BLaER1 treated with 17β-estradiol and CSF1 and Interleukin-3, amounts not matched to agents 10 nM and 100 nM (cell line): ENCODE data around the gene ICAM5.

Experiments
- H3K27ac ChIP-seq, 11 experiments: shearing (Covaris generic); formaldehyde crosslinking; 2 replicates each; pipeline ENCODE4 v1.8.1; 2022
- H3K27me3 ChIP-seq, 11 experiments: shearing (Covaris generic); formaldehyde crosslinking; 2 replicates each; pipeline ENCODE4 v1.8.1; 2022
- H3K36me3 ChIP-seq, 11 experiments: shearing (Covaris generic); formaldehyde crosslinking; 2 replicates each; pipeline ENCODE4 v1.8.1; 2022
- H3K4me1 ChIP-seq, 10 experiments: shearing (Covaris generic); formaldehyde crosslinking; 2 replicates each; pipeline ENCODE4 v1.8.1; 2022
- H3K4me2 ChIP-seq, 11 experiments: shearing (Covaris generic); formaldehyde crosslinking; 2 replicates each; pipeline ENCODE4 v1.8.1; 2022
- H3K4me3 ChIP-seq, 10 experiments: shearing (Covaris generic); formaldehyde crosslinking; 2 replicates each; pipeline ENCODE4 v1.8.1; 2022
- H3K9ac ChIP-seq, 11 experiments: shearing (Covaris generic); formaldehyde crosslinking; 2 replicates each; pipeline ENCODE4 v1.8.1; 2022
- H3K9me3 ChIP-seq, 11 experiments: shearing (Covaris generic); formaldehyde crosslinking; replicated peaks in 1 of 11; 2 replicates each; pipeline ENCODE4 v1.8.1; 2022
- H4K20me1 ChIP-seq, 11 experiments: shearing (Covaris generic); formaldehyde crosslinking; 2 replicates each; pipeline ENCODE4 v1.8.1; 2022
- Cebpa-rat ChIP-seq, 11 experiments: shearing (Covaris generic); IDR thresholded peaks; 2 replicates each; pipeline ENCODE4 v1.8.1; 2022

Gene ICAM5

DNA sequence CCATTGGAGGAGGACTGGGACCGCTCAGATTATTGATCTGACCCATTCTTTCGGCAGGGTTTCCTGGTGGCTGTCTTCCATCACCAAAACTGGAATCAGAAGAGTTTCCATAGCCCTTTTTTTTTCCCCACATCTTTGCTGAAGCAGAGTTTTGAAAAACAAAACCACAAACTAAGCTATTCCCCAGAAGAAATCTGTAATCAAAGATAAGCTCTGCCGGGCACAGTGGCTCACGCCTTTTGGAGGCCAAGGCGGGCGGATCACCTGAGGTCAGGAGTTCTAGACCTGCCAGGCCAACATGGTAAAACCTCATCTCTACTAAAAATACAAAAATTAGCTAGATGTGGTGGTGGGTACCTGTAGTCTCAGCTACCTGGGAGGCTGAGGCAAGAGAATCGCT lies 23.0 kb upstream of the ICAM5 start:
- Histone ChIP-seq H3K4me1 (peaks cover 22 to 44% (median 29%) of the 10 kb centered on the region in 10 experiments), H3K9me3 (no peaks in the 10 kb centered on the region), H3K36me3 (0 out of 22 replicates have a peak, but pooled peaks cover 0 to 1% (median 0%) of the 10 kb centered on the region in 11 experiments), H4K20me1 (peaks cover 0 to 6% (median 0%) of the 10 kb centered on the region in 11 experiments; a peak in 5 of 22 replicates), H3K27me3 (no peaks in the 10 kb centered on the region), H3K4me2 (no peak overlapping the region), H3K27ac (no peak overlapping the region), H3K9ac (no peak overlapping the region), H3K4me3 (no peak overlapping the region)
- TF ChIP-seq Cebpa-rat (IDR thresholded peaks at IDR 0.05), result no peak

DNA sequence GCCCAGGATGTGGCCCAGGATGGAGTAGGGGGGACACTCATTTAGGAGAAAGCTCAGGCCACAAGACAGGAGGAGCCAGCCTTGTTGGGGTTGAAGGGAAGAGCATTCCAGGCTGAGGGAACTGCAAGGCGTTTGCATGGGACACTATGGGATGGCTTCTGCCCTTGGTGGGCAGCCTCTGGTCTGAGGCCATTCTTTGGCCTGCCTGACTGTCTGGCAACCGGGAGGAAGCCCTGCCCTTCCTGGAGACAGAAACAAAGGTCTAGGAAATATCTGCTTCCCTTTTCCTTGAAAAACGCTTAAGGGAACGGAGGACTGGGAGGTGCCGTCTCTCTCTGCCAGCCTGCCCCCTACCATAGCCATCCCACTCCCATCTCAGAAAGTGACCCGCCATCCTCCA lies 21.7 kb upstream of the ICAM5 start:
- H3K27ac ChIP-seq, result peak overlapping the region in 4 of 11 experiments; percentile 14 to 30 (median 22); a peak in 4 of 22 replicates
- TF ChIP-seq Cebpa-rat (IDR thresholded peaks at IDR 0.05), result no peak
- H3K4me2 ChIP-seq, result peak overlapping the region in 5 of 11 experiments; percentile 24 to 97 (median 89); a peak in 10 of 22 replicates
- H3K4me1 ChIP-seq, result peaks cover 29 to 46% (median 35%) of the 10 kb centered on the region in 10 experiments
- peaks cover 0 to 14% (median 0%) of the 10 kb centered on the region in 11 experiments; a peak in 5 of 22 replicates for H3K36me3 ChIP-seq
- no peaks in the 10 kb centered on the region for H3K27me3 ChIP-seq
- peaks cover 0 to 19% (median 0%) of the 10 kb centered on the region in 11 experiments; a peak in 7 of 22 replicates for H4K20me1 ChIP-seq
- no peaks in the 10 kb centered on the region for H3K9me3 ChIP-seq
- H3K9ac ChIP-seq, result peak overlapping the region in 4 of 11 experiments; percentile 20 to 64 (median 48); a peak in 8 of 22 replicates
- H3K4me3 ChIP-seq, result no peak overlapping the region

DNA sequence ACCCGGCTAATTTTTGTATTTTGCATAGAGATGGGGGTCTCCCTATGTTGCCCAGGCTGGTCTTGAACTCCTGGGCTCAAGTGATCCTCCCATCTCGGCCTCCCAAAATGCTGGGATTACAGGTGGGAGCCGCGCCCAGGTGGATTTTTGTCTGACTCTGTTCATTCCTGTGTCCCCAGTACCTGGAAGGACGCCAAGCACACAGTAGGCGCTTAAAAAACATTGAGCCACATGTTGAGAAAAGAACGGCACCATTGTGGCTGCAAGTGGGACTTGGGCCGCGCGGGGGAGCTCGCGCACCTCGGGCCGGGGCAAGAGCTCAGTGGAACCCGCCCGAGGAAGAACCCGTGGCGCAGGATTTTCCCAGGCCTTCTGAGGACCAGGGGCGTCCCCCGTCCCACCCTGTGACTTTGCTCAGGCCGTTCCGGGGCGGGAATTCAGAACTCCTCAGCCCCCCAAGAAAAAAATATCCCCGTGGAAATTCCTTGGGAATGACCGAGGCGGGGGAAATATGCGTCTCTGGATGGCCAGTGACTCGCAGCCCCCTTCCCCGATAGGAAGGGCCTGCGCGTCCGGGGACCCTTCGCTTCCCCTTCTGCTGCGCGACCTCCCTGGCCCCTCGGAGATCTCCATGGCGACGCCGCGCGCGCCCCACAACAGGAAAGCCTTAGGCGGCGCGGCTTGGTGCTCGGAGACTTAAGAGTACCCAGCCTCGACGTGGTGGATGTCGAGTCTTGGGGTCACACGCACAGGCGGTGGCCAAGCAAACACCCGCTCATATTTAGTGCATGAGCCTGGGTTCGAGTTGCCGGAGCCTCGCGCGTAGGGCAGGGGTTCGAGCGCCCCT lies 20.2 kb upstream of the ICAM5 start:
- TF ChIP-seq Cebpa-rat (IDR thresholded peaks at IDR 0.05), result no peak

DNA sequence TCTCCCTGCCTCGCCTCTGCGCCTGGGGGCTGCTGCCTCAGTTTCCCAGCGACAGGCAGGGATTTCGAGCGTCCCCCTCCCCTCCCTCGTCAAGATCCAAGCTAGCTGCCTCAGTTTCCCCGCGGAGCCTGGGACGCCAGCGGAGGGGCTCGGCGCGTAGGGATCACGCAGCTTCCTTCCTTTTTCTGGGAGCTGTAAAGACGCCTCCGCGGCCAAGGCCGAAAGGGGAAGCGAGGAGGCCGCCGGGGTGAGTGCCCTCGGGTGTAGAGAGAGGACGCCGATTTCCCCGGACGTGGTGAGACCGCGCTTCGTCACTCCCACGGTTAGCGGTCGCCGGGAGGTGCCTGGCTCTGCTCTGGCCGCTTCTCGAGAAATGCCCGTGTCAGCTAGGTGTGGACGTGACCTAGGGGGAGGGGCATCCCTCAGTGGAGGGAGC lies 19.6 kb upstream of the ICAM5 start:
- no peaks in the 10 kb centered on the region for H3K9me3 ChIP-seq
- peak overlapping the region; percentile 52 to 81 (median 62) for H3K4me3 ChIP-seq
- H3K4me2 ChIP-seq, result peak overlapping the region; percentile 83 to 98 (median 93)
- peaks cover 0 to 41% (median 5%) of the 10 kb centered on the region in 11 experiments; a peak in 9 of 22 replicates for H4K20me1 ChIP-seq
- no peak for TF ChIP-seq Cebpa-rat (IDR thresholded peaks at IDR 0.05)
- peaks cover 5 to 34% (median 11%) of the 10 kb centered on the region in 11 experiments; a peak in 18 of 22 replicates for H3K36me3 ChIP-seq
- H3K27ac ChIP-seq, result peak overlapping the region; percentile 66 to 99 (median 86)
- H3K27me3 ChIP-seq, result no peaks in the 10 kb centered on the region
- peak overlapping the region; percentile 70 to 96 (median 79) for H3K9ac ChIP-seq
- H3K4me1 ChIP-seq, result peaks cover 28 to 67% (median 43%) of the 10 kb centered on the region in 10 experiments

More for the DNA sequence above, 20.2 kb upstream of the ICAM5 start:
- Histone ChIP-seq H3K9ac (peak overlapping the region; percentile 70 to 96 (median 79)), H3K27ac (peak overlapping the region; percentile 66 to 99 (median 86)), H4K20me1 (peaks cover 0 to 34% (median 0%) of the 10 kb centered on the region in 11 experiments; a peak in 9 of 22 replicates), H3K4me2 (peak overlapping the region; percentile 83 to 98 (median 93)), H3K9me3 (no peaks in the 10 kb centered on the region), H3K36me3 (peaks cover 0 to 28% (median 4%) of the 10 kb centered on the region in 11 experiments; a peak in 14 of 22 replicates), H3K4me1 (peaks cover 28 to 61% (median 42%) of the 10 kb centered on the region in 10 experiments), H3K27me3 (no peaks in the 10 kb centered on the region), H3K4me3 (peak overlapping the region; percentile 52 to 81 (median 62))

DNA sequence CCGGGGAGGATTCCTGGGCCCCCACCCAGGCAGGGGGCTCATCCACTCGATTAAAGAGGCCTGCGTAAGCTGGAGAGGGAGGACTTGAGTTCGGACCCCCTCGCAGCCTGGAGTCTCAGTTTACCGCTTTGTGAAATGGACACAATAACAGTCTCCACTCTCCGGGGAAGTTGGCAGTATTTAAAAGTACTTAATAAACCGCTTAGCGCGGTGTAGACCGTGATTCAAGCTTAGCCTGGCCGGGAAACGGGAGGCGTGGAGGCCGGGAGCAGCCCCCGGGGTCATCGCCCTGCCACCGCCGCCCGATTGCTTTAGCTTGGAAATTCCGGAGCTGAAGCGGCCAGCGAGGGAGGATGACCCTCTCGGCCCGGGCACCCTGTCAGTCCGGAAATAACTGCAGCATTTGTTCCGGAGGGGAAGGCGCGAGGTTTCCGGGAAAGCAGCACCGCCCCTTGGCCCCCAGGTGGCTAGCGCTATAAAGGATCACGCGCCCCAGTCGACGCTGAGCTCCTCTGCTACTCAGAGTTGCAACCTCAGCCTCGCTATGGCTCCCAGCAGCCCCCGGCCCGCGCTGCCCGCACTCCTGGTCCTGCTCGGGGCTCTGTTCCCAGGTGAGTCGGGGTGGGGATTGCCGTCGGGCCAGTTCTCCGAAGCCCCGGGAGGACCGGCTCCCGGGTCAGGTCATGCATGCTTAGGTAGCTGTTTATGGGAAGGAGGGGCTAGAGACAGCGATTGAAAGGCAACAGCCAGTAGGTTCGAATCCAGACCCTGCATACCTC lies 18.9 kb upstream of the ICAM5 start, which contains the start of gene ICAM1:
TSS of gene ICAM1 (plus strand) at position 505 of the 779 bp plus-strand sequence. CDS start at position 545, 40 bp downstream.
- no peaks in the 10 kb centered on the region for H3K27me3 ChIP-seq
- H3K9ac ChIP-seq, result peak within 1 kb of the TSS; percentile 70 to 96 (median 79)
- TF ChIP-seq Cebpa-rat (IDR thresholded peaks at IDR 0.05), result no peak
- peak within 1 kb of the TSS; percentile 52 to 81 (median 62) for H3K4me3 ChIP-seq
- H4K20me1 ChIP-seq, result peaks cover 0 to 47% (median 5%) of the 10 kb centered on the region in 11 experiments; a peak in 9 of 22 replicates
- H3K36me3 ChIP-seq, result peaks cover 8 to 41% (median 13%) of the 10 kb centered on the region in 11 experiments; a peak in 18 of 22 replicates
- H3K4me1 ChIP-seq, result peaks cover 28 to 73% (median 43%) of the 10 kb centered on the region in 10 experiments
- peak within 1 kb of the TSS; percentile 66 to 99 (median 86) for H3K27ac ChIP-seq
- no peaks in the 10 kb centered on the region for H3K9me3 ChIP-seq
- H3K4me2 ChIP-seq, result peak within 1 kb of the TSS; percentile 83 to 98 (median 93)

DNA sequence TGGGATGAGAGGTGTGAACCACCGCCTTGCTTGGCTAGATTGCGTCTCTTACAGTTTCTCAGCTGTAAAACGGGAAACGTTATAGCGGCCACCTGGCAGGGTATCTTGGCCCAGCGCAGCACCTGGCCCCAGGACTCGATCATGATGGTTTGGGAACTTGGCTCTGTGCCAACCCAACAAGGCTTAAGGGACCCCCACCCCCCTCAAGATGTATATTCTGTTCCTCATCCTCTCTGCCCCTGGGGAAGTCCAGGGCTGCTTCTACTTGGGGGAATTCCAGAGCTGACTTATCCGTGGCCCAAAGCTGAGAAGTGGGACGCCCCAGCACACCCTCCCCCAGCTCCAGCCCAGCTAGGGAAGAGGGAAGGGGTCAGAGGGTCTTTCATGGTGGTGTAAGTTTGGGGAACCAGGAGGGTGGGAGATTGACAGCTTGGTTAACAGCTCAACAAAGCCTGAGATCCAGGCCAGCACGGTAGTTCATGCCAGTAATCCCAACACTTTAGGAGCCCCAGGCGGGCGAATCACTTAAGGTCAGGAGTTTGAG lies 18.1 kb upstream of the ICAM5 start:
- TF ChIP-seq Cebpa-rat (IDR thresholded peaks at IDR 0.05), result no peak
- Histone ChIP-seq H3K27ac (peak overlapping the region; percentile 66 to 99 (median 86); a peak in 21 of 22 replicates), H3K4me2 (peak overlapping the region; percentile 83 to 98 (median 93)), H3K36me3 (peaks cover 8 to 49% (median 16%) of the 10 kb centered on the region in 11 experiments; a peak in 18 of 22 replicates), H3K4me1 (peaks cover 28 to 81% (median 43%) of the 10 kb centered on the region in 10 experiments), H3K9me3 (no peaks in the 10 kb centered on the region), H4K20me1 (peaks cover 0 to 55% (median 5%) of the 10 kb centered on the region in 11 experiments; a peak in 9 of 22 replicates), H3K27me3 (no peaks in the 10 kb centered on the region), H3K9ac (peak overlapping the region; percentile 70 to 96 (median 79)), H3K4me3 (peak overlapping the region; percentile 52 to 81 (median 62))

DNA sequence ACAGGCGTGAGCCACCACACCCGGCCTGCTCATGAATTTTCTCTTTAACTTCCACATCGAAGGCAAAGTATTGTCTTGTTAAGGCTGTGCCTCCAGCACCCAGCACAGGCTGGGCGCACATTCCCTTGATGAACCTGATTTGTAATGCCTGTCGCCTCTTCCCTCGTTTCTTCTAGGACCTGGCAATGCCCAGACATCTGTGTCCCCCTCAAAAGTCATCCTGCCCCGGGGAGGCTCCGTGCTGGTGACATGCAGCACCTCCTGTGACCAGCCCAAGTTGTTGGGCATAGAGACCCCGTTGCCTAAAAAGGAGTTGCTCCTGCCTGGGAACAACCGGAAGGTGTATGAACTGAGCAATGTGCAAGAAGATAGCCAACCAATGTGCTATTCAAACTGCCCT lies 15.2 kb upstream of the ICAM5 start:
- peak overlapping the region in 3 of 10 experiments; percentile 69 to 81 (median 76); a peak in 2 of 20 replicates for H3K4me3 ChIP-seq
- no peak overlapping the region; a peak in 1 of 22 replicates for H3K27ac ChIP-seq
- no peaks in the 10 kb centered on the region for H3K9me3 ChIP-seq
- H3K27me3 ChIP-seq, result no peaks in the 10 kb centered on the region
- H3K4me1 ChIP-seq, result peaks cover 31 to 90% (median 41%) of the 10 kb centered on the region in 10 experiments
- H3K4me2 ChIP-seq, result peak overlapping the region in 3 of 11 experiments; percentile 93 to 98 (median 97); a peak in 6 of 22 replicates
- no peak for TF ChIP-seq Cebpa-rat (IDR thresholded peaks at IDR 0.05)
- peaks cover 0 to 84% (median 5%) of the 10 kb centered on the region in 11 experiments; a peak in 10 of 22 replicates for H4K20me1 ChIP-seq
- H3K9ac ChIP-seq, result peak overlapping the region in 3 of 11 experiments; percentile 18 to 96 (median 65); a peak in 4 of 22 replicates
- peaks cover 11 to 78% (median 25%) of the 10 kb centered on the region in 11 experiments; a peak in 20 of 22 replicates for H3K36me3 ChIP-seq
